ENCODE results near the gene KCNK2.

KCNK2 gene

GRCh38 chr1:215250913-215251312, 168.4 kb downstream of the KCNK2 start:
- H3K4me3 Mint-ChIP-seq, result no peak overlapping the region
- DNase-seq, result no peak
- no peaks in the 10 kb centered on the region for H3K27me3 Mint-ChIP-seq
- peaks cover 0 to 5% of the 10 kb centered on the region in 2 donors for H3K9me3 Mint-ChIP-seq
- no peak for ATAC-seq
- no peak overlapping the region for H3K27ac Mint-ChIP-seq
- no peaks in the 10 kb centered on the region for H3K4me1 Mint-ChIP-seq

DNA sequence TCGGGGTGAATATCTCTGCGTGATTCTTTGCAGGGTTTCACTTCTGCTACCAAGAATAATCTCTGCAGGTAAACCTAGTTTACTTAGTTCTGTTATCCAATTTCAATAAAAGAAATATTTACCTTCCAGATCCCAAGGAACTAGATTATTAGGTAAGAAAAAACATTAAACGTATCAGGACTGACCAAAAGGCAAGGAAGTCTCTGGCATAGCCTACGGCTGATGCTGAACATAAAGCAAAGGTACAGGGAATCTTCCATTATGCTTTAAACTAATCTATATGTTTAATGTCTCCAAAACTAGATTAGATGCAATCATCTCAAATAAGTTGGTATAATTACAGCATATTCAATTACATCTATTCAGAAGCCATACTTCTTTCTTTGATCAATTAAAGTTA, 168.9 kb downstream of the KCNK2 start:
- ATAC-seq (no peak), DNase-seq (no peak)
- H3K4me3 Mint-ChIP-seq, result no peak overlapping the region
- peaks cover 0 to 5% of the 10 kb centered on the region in 2 donors for H3K9me3 Mint-ChIP-seq
- H3K4me1 Mint-ChIP-seq, result no peaks in the 10 kb centered on the region
- H3K27me3 Mint-ChIP-seq, result no peaks in the 10 kb centered on the region
- no peak overlapping the region for H3K27ac Mint-ChIP-seq

DNA sequence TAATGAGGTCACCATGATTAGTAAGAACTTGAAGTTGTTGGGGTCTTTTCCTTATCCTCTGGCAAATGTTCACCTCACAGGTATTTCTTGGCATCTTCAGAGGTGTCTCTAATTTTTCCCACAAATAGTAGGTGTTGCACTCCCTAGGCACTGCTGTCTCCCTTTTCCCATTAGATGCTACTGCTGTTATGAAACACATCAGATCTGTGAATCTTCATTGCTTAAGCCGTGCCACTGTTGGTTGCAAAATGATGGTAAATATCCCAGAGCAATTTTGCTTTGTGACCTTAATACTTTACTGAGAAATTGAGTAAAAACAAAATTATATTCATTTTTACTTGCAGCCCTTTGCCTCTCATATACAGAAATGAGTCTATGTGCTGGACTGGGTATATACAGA, 169.6 kb downstream of the KCNK2 start:
- no peak overlapping the region for H3K27ac Mint-ChIP-seq
- DNase-seq (no peak), ATAC-seq (no peak)
- no peaks in the 10 kb centered on the region for H3K4me1 Mint-ChIP-seq
- peaks cover 0 to 5% of the 10 kb centered on the region in 2 donors for H3K9me3 Mint-ChIP-seq
- no peak overlapping the region for H3K4me3 Mint-ChIP-seq
- H3K27me3 Mint-ChIP-seq, result no peaks in the 10 kb centered on the region

DNA sequence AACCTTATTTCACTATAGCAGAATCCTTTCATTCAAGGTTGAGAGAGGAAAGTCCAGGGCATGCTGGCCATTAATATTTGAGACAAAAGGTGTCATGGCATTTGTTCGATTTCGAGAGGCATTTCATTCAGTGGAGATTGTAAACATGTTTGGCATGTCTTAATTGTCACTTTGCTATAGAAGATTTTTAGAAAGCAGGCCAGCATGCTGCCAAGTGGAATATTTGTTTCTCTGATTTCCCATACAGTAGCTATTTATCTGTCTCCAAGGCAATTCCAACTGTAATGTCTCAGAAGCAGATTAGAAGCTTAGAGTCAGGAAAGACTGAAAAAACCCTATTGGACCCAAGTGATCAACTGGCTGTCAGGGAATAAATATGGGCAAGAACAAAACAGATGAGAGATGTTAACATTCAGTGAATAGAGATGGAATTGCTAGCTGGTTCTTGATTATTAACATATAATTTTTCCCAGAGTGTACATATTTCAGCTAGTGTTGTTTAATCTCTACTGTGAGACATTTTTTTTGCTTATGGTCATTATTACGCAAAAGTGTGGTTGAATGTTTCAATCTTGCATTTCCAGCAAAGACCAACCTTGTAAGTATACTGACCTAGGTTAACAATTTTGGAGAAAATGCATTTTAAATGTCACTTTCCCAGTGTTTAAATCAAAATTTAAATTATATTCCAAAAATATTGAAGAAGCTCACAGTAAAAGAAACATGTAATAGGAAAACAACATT, 174.6 kb downstream of the KCNK2 start:
- no peak overlapping the region for H3K4me3 Mint-ChIP-seq
- H3K9me3 Mint-ChIP-seq, result peaks cover 6 to 7% of the 10 kb centered on the region in 2 donors
- ATAC-seq, result no peak
- no peak overlapping the region for H3K27ac Mint-ChIP-seq
- no peak for DNase-seq
- no peaks in the 10 kb centered on the region for H3K27me3 Mint-ChIP-seq
- no peaks in the 10 kb centered on the region for H3K4me1 Mint-ChIP-seq

GRCh38 chr1:215260711-215261110, 178.2 kb downstream of the KCNK2 start:
- Mint-ChIP-seq H3K4me1 (no peaks in the 10 kb centered on the region), H3K9me3 (peaks cover 6 to 14% of the 10 kb centered on the region in 2 donors), H3K4me3 (no peak overlapping the region), H3K27me3 (no peaks in the 10 kb centered on the region), H3K27ac (no peak overlapping the region)
- ATAC-seq, result no peak
- no peak for DNase-seq

GRCh38 chr1:215262106-215262505, 179.6 kb downstream of the KCNK2 start:
- no peak for DNase-seq
- H3K4me3 Mint-ChIP-seq, result no peak overlapping the region

DNA sequence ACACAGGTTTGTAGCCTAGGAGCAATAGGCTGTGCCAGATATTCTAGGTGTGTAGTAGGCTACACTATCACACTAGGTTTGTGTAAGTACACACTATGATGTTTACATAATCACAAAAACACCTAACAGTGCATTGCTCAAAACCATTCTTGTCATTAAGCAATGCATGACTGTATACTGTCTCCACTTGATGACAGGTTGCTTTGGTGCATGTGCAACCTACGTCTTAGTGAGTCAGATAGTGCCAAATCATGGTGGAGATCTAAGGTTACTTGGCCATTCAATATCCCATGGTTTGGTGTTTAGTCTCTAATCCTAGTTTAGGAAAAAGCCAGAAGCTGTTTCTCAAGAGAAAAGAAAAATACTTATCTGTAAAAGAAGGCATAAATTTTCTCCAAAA, 181.1 kb downstream of the KCNK2 start:
- Mint-ChIP-seq H3K27ac (no peak overlapping the region), H3K9me3 (peaks cover 6 to 14% of the 10 kb centered on the region in 2 donors), H3K27me3 (no peaks in the 10 kb centered on the region), H3K4me1 (no peaks in the 10 kb centered on the region), H3K4me3 (no peak overlapping the region)
- DNase-seq (no peak), ATAC-seq (no peak)

More at GRCh38 chr1:215262106-215262505, 179.6 kb downstream of the KCNK2 start:
- H3K9me3 Mint-ChIP-seq, result peaks cover 6 to 14% of the 10 kb centered on the region in 2 donors
- no peak for ATAC-seq
- H3K4me1 Mint-ChIP-seq, result no peaks in the 10 kb centered on the region
- no peak overlapping the region for H3K27ac Mint-ChIP-seq
- H3K27me3 Mint-ChIP-seq, result no peaks in the 10 kb centered on the region

DNA sequence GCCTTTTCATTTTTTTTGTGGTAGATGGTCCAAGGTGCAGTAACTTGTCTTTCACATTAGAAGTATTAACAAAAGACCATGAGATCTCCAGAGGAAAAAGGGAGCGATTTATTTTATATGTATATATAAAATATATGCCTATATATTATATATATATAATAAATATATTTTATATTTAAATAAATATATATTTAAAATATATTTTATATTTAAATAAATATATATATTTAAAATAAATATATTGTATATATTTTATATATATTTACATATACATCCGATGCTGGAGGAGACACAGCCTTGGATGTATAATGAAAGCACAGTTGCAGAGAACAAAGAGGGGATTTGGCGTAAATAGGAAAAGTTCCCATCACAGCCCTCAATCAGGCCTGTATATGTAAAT, 182.1 kb downstream of the KCNK2 start:
- H3K4me3 Mint-ChIP-seq, result no peak overlapping the region
- no peak overlapping the region for H3K27ac Mint-ChIP-seq
- no peak for DNase-seq
- ATAC-seq, result no peak
- H3K9me3 Mint-ChIP-seq, result peaks cover 0 to 10% of the 10 kb centered on the region in 2 donors
- no peaks in the 10 kb centered on the region for H3K27me3 Mint-ChIP-seq
- H3K4me1 Mint-ChIP-seq, result no peaks in the 10 kb centered on the region

DNA sequence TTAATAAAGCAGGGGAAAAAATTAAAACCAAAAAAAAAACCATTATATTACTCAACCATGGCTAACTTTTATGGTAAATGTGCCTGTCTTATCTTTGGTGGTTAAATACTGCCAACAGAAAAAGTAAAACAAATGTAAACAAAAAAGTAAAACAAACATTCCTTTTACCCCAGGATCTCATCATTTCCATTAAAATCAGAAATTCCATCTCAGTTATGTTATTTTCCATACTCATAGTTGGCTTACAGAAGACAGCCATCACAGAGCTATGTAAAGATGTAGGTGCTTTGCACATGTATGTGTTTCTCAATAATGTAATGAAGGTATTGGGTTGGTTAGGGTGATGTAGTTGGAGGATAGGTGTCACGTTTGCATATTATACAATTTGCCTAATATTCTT, 185.0 kb downstream of the KCNK2 start:
- ATAC-seq (no peak), DNase-seq (no peak)
- H3K9me3 Mint-ChIP-seq, result peaks cover 12 to 21% of the 10 kb centered on the region in 2 donors
- no peaks in the 10 kb centered on the region for H3K27me3 Mint-ChIP-seq
- no peaks in the 10 kb centered on the region for H3K4me1 Mint-ChIP-seq
- no peak overlapping the region for H3K4me3 Mint-ChIP-seq
- no peak overlapping the region for H3K27ac Mint-ChIP-seq

DNA sequence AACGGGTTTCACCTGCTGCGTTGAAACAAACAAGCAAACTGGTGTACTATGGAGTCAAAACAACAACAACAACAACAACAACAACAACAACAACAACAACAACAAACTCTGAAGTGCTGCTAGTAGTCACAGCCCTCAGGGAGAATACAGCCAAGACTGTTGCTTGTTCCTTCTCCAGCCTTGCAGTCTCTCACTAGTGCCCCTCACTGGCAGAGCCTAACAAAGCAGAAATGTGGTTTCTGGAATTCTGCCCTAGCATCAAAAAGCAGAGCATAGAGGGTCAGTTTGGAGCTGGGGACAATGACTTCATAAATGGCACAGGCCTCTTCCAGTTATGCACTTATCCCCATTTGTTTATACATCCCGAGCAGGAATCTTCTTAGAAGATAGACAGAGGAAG, 187.4 kb downstream of the KCNK2 start:
- peaks cover 13 to 18% of the 10 kb centered on the region in 2 donors for H3K9me3 Mint-ChIP-seq
- no peak overlapping the region for H3K27ac Mint-ChIP-seq
- H3K4me3 Mint-ChIP-seq, result no peak overlapping the region
- no peak for ATAC-seq
- H3K4me1 Mint-ChIP-seq, result no peaks in the 10 kb centered on the region
- H3K27me3 Mint-ChIP-seq, result no peaks in the 10 kb centered on the region
- no peak for DNase-seq

DNA sequence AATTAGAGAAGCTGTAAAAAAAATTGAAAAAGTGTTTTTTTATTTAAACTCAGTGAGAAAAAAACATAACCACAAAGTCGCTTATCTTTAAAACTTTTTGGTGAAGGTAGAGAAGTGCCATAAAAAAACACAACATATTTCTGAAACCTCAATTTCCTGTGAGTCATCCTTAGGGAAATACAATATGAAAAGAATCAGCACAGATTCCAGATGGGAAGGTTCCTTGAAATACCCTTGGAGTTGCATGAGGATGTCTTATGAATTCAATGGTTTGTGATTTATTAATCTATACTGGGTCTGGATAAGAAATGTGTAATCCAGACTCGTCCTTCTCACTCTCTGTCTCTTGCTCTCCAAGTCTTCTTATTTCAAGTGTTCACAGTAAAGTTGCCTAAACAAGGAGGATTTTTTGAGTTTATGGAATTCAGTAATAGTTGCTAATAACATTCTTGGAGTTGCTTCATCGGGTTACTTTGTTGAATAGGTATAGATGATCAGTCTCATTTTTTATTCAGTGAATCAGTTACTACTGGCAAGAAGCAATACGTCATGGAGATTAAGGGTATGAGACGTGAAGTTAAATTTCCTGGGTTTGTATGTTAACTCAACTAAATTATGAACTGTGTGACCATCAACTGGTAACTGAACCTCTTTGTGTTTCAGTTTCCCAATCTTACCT, 191.4 kb downstream of the KCNK2 start:
- H3K27ac Mint-ChIP-seq, result no peak overlapping the region
- ATAC-seq, result no peak
- peaks cover 13 to 18% of the 10 kb centered on the region in 2 donors for H3K9me3 Mint-ChIP-seq
- H3K4me3 Mint-ChIP-seq, result no peak overlapping the region
- no peaks in the 10 kb centered on the region for H3K4me1 Mint-ChIP-seq
- DNase-seq, result no peak
- H3K27me3 Mint-ChIP-seq, result no peaks in the 10 kb centered on the region

DNA sequence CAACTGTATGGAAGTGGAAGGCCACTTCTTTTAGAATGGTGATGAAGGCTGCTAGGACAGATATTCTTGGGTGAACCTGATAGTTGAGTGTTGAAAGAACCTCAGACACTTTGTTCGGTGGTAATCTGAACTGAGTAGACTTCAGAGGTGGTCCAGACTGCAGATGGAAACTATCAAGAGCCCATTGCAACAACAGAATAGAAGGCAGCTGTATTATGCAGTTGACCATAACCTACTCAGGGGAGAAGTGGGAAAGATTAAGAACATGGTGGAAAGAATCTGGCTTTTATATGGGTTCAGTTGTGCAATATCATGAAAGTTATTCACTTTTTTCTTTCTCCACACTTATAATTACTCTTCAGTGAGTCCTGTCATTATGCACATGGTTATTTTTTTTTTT, 194.0 kb downstream of the KCNK2 start:
- H3K27me3 Mint-ChIP-seq, result no peaks in the 10 kb centered on the region
- H3K27ac Mint-ChIP-seq, result no peak overlapping the region
- H3K4me3 Mint-ChIP-seq, result no peak overlapping the region
- no peak for ATAC-seq
- peaks cover 4 to 6% of the 10 kb centered on the region in 2 donors for H3K9me3 Mint-ChIP-seq
- H3K4me1 Mint-ChIP-seq, result no peaks in the 10 kb centered on the region
- no peak for DNase-seq

DNA sequence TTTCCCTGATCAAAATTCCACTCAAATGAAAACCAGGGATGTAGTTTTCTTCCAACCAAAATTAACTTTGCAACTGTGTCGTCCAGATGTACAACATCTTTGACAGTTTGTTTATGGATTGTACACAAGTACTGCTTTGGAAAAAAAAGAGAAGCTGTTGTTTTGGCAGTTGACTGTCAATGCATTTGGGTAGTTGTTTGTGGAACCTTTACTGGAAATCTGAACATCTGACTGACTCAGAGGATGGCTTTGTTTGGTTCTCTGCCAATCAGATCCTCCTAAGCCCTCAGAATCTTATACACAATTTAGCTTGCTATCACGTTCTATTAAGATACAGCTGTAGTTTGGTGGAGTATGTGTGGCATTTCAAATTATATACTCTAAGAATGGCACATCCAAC, 195.0 kb downstream of the KCNK2 start:
- ATAC-seq, result no peak
- Mint-ChIP-seq H3K4me3 (no peak overlapping the region), H3K4me1 (no peaks in the 10 kb centered on the region), H3K9me3 (peaks cover under 1 to 1% of the 10 kb centered on the region in 2 donors), H3K27me3 (no peaks in the 10 kb centered on the region), H3K27ac (no peak overlapping the region)
- no peak for DNase-seq

- H3K4me3 Mint-ChIP-seq, result no peak overlapping the region
Measured at GRCh38 chr1:215279682-215280081, 197.1 kb downstream of the KCNK2 start.

DNA sequence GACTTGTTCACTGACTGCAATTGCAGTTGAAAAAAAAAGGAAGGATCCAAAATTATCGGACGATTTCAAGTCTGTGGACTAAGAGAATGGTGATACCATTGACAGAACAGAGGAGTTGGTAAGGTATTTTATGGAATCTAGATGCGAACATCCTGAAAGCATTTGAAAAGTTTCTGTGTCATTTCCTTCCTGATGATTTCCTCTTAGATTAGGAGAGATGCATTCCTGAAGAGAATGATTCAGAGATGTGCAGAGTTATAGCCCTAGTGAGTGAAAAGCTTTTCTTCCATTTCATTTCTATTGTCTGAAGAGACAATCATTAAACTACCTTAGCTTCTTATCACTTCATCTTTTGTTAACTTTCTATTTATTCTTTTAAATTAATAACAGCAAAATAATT, 200.0 kb downstream of the KCNK2 start:
- Mint-ChIP-seq H3K9me3 (peaks cover 0 to 4% of the 10 kb centered on the region in 2 donors), H3K27ac (no peak overlapping the region), H3K4me1 (no peaks in the 10 kb centered on the region), H3K4me3 (no peak overlapping the region), H3K27me3 (no peaks in the 10 kb centered on the region)
- ATAC-seq (no peak), DNase-seq (no peak)

More at GRCh38 chr1:215279682-215280081, 197.1 kb downstream of the KCNK2 start:
- no peaks in the 10 kb centered on the region for H3K27me3 Mint-ChIP-seq
- DNase-seq (no peak), ATAC-seq (no peak)
- H3K4me1 Mint-ChIP-seq, result no peaks in the 10 kb centered on the region
- H3K27ac Mint-ChIP-seq, result no peak overlapping the region
- no peaks in the 10 kb centered on the region for H3K9me3 Mint-ChIP-seq

- Mint-ChIP-seq H3K4me1 (no peaks in the 10 kb centered on the region), H3K27ac (no peak overlapping the region), H3K4me3 (no peak overlapping the region), H3K9me3 (peaks cover 0 to 13% of the 10 kb centered on the region in 2 donors), H3K27me3 (no peaks in the 10 kb centered on the region)
- ATAC-seq (no peak), DNase-seq (no peak)
Measured at GRCh38 chr1:215285013-215285800, 202.7 kb downstream of the KCNK2 start.

Data from stimulated activated naive CD8-positive, alpha-beta T cell treated with anti-CD3 and anti-CD28 coated beads, Interleukin-15, amount 100 ng/mL, for 72 hours (primary cell).